BE2C (cell line): ENCODE results near the gene CMC2.
A peak's percentile ranks its signal among the peaks of the same experiment; 100 is the strongest.

Source experiments
- DNase-seq: peaks from one replicate; pipeline ENCODE4 v3.0.0-alpha.2; 2020
- H3K27me3 ChIP-seq: fragments of 250-450 bp; sonication (Bioruptor Pico); 2 replicates; pipeline ENCODE4 v1.5.1; 2020; ENCODE audit warnings: mild to moderate bottlenecking
- H3K36me3 ChIP-seq: fragments of 250-450 bp; sonication (Bioruptor Pico); 2 replicates; pipeline ENCODE4 v1.5.1; 2020; ENCODE audit warnings: mild to moderate bottlenecking
- H3K4me1 ChIP-seq: fragments of 250-450 bp; sonication (Bioruptor Pico); 2 replicates; pipeline ENCODE4 v1.5.1; 2020
- H3K4me3 ChIP-seq: 2 replicates; pipeline ENCODE4 v1.5.1; 2011; ENCODE audit warnings: low read depth, low read length
- H3K9me3 ChIP-seq: fragments of 250-450 bp; sonication (Bioruptor Pico); 2 replicates; pipeline ENCODE4 v1.5.1; 2020
- CTCF ChIP-seq: IDR thresholded peaks from 2 replicates; pipeline ENCODE4 v1.5.1; 2012; ENCODE audit warnings: mild to moderate bottlenecking, low read depth, low read length

Gene CMC2

GRCh38 chr16:81036751-81037350 is 30.2 kb upstream of the CMC2 start:
- Histone ChIP-seq H3K4me3 (peak overlapping the region; percentile 82), H3K27me3 (no peaks in the 10 kb centered on the region), H3K4me1 (no peaks in the 10 kb centered on the region; the same call in 1 of the 2 replicates), H3K9me3 (no peaks in the 10 kb centered on the region; the same call in 1 of the 2 replicates), H3K36me3 (peaks cover 3% of the 10 kb centered on the region)
- TF ChIP-seq CTCF, result no peak
- no peak for DNase-seq

GRCh38 chr16:81035975-81036750 is 29.5 kb upstream of the CMC2 start:
- TF ChIP-seq CTCF, result no peak
- H3K9me3 ChIP-seq, result no peaks in the 10 kb centered on the region; the same call in 1 of the 2 replicates
- no peaks in the 10 kb centered on the region for H3K27me3 ChIP-seq
- H3K4me3 ChIP-seq, result peak overlapping the region; percentile 82
- H3K4me1 ChIP-seq, result no peaks in the 10 kb centered on the region; the same call in 1 of the 2 replicates
- H3K36me3 ChIP-seq, result peaks cover 7% of the 10 kb centered on the region
- DNase-seq, result peak; percentile 37

- Histone ChIP-seq H3K27me3 (no peaks in the 10 kb centered on the region), H3K9me3 (no peaks in the 10 kb centered on the region; the same call in 1 of the 2 replicates), H3K36me3 (peaks cover 4% of the 10 kb centered on the region; the same call in 1 of the 2 replicates), H3K4me3 (peak within 1 kb of the TSS; percentile 82), H3K4me1 (no peaks in the 10 kb centered on the region; the same call in 1 of the 2 replicates)
- peak; percentile 91 for DNase-seq
- peak; percentile 93 for TF ChIP-seq CTCF
These were observed 28.8 kb upstream of the CMC2 start, which contains the start of gene ATMIN for GRCh38 chr16:81035398-81035974. ATMIN (plus strand) TSS chr16:81035842; CDS start chr16:81035871, 29 bp downstream.

- no peak for TF ChIP-seq CTCF
- Histone ChIP-seq H3K4me1 (no peaks in the 10 kb centered on the region), H3K27me3 (no peaks in the 10 kb centered on the region), H3K4me3 (no peak overlapping the region), H3K9me3 (no peaks in the 10 kb centered on the region), H3K36me3 (peaks cover 30% of the 10 kb centered on the region)
- DNase-seq, result no peak
These were observed 23.4 kb upstream of the CMC2 start for GRCh38 chr16:81029930-81030604.

- Histone ChIP-seq H3K36me3 (peaks cover 44% of the 10 kb centered on the region), H3K4me3 (no peak overlapping the region), H3K27me3 (no peaks in the 10 kb centered on the region), H3K9me3 (no peaks in the 10 kb centered on the region), H3K4me1 (no peaks in the 10 kb centered on the region)
- no peak for DNase-seq
- TF ChIP-seq CTCF, result no peak
These were observed 19.7 kb upstream of the CMC2 start for GRCh38 chr16:81026429-81026828.
